CD14-positive monocyte (primary cell): ENCODE measurements around the gene UNK. TPM values are rescaled to one million over a fixed set of nuclear protein-coding genes. Genes with fewer than 3 reads are reported as not detected.

Source experiments
- DNase-seq, 3 donors: peaks; one replicate each; pipeline ENCODE4 v3.0.0-alpha.2; 2011 to 2022
- H2AFZ ChIP-seq: 2 replicates; pipeline ENCODE4 v1.6.0; 2012; ENCODE audit warnings: mild to moderate bottlenecking, low read depth, low read length, inconsistent platforms; ENCODE audit not compliant: insufficient read depth, poor library complexity, severe bottlenecking
- H3K27ac ChIP-seq, 2 donors: 1 replicate in 1 of 2; 2 replicates in 1 of 2; pipeline ENCODE4 v1.5.1; 2012 to 2013; ENCODE audit warnings: low read length in 2 of 2, control low read depth in 1 of 2, inconsistent platforms in 1 of 2, low read depth in 1 of 2, mild to moderate bottlenecking in 1 of 2
- H3K27me3 ChIP-seq, 2 donors: one replicate each; pipeline versions ENCODE4 v1.6.0 to v1.6.1; 2011 to 2013; ENCODE audit warnings: low read length in 2 of 2; ENCODE audit not compliant: control insufficient read depth in 2 of 2, insufficient read depth in 2 of 2
- H3K36me3 ChIP-seq, 2 donors: replicated peaks in 1 of 2; 1 replicate in 1 of 2; 2 replicates in 1 of 2; pipeline versions ENCODE4 v1.5.1 to v1.6.1; 2012 to 2013; ENCODE audit warnings: low read length in 2 of 2, control low read depth in 1 of 2, inconsistent platforms in 1 of 2, mild to moderate bottlenecking in 1 of 2; ENCODE audit not compliant: insufficient read depth in 2 of 2, control insufficient read depth in 1 of 2
- H3K4me1 ChIP-seq, 2 donors: 1 replicate in 1 of 2; 2 replicates in 1 of 2; pipeline versions ENCODE4 v1.5.1 to v1.6.1; 2012 to 2013; ENCODE audit warnings: low read length in 2 of 2, control low read depth in 1 of 2, inconsistent platforms in 1 of 2, mild to moderate bottlenecking in 1 of 2, moderate library complexity in 1 of 2; ENCODE audit not compliant: insufficient read depth in 2 of 2, control insufficient read depth in 1 of 2
- H3K4me2 ChIP-seq: replicated peaks from 2 replicates; pipeline ENCODE3; 2012; ENCODE audit warnings: low read length, moderate library complexity, mild to moderate bottlenecking; ENCODE audit not compliant: poor library complexity, severe bottlenecking; ENCODE audit errors: extremely low read depth
- H3K4me3 ChIP-seq, 3 experiments: fragments of 200-600 bp in 1 of 3; sonication (generic) in 1 of 3; replicated peaks in 1 of 3; 1 replicate in 2 of 3; 2 replicates in 1 of 3; pipeline ENCODE4 v1.5.1; 2011 to 2013; ENCODE audit warnings: low read length in 3 of 3, mild to moderate bottlenecking in 3 of 3, control low read depth in 2 of 3, low read depth in 2 of 3, inconsistent platforms in 1 of 3, moderate library complexity in 1 of 3
- H3K79me2 ChIP-seq: 2 replicates; pipeline ENCODE4 v1.6.0; 2012; ENCODE audit warnings: mild to moderate bottlenecking, control low read depth, inconsistent platforms, low read length, moderate library complexity; ENCODE audit not compliant: insufficient read depth
- H3K9ac ChIP-seq: 2 replicates; pipeline ENCODE4 v1.6.0; 2017; ENCODE audit warnings: low read length, mild to moderate bottlenecking; ENCODE audit not compliant: insufficient read depth, poor library complexity, severe bottlenecking
- H3K9me3 ChIP-seq, 2 donors: replicated peaks in 1 of 2; 1 replicate in 1 of 2; 2 replicates in 1 of 2; pipeline versions ENCODE4 v1.5.1 to v1.6.1; 2012 to 2013; ENCODE audit warnings: low read length in 2 of 2, control low read depth in 1 of 2; ENCODE audit not compliant: control insufficient read depth in 1 of 2, insufficient read depth in 1 of 2
- H4K20me1 ChIP-seq: 2 replicates; pipeline ENCODE4 v1.6.0; 2012; ENCODE audit warnings: mild to moderate bottlenecking, low read length, control low read depth, moderate library complexity; ENCODE audit not compliant: insufficient read depth
- H3K27ac Mint-ChIP-seq, 7 donors: one replicate each; pipeline ENCODE4 v1.8.0; 2020; ENCODE audit warnings: mild to moderate bottlenecking in 7 of 7, mixed read lengths in 7 of 7, moderate library complexity in 6 of 7, inconsistent platforms in 2 of 7
- H3K27me3 Mint-ChIP-seq, 3 donors: one replicate each; pipeline ENCODE4 v1.8.0; 2021 to 2022; ENCODE audit warnings: low read depth in 3 of 3, mild to moderate bottlenecking in 3 of 3, mixed read lengths in 3 of 3, moderate library complexity in 3 of 3, inconsistent platforms in 1 of 3
- H3K36me3 Mint-ChIP-seq, 2 donors: one replicate each; pipeline ENCODE4 v1.8.0; 2020; ENCODE audit warnings: mixed read lengths in 2 of 2, inconsistent platforms in 1 of 2, mild to moderate bottlenecking in 1 of 2
- H3K4me1 Mint-ChIP-seq: one replicate; pipeline ENCODE4 v1.8.0; 2020; ENCODE audit warnings: mild to moderate bottlenecking, mixed read lengths
- H3K4me3 Mint-ChIP-seq, 2 donors: one replicate each; pipeline ENCODE4 v1.8.0; 2020; ENCODE audit warnings: mild to moderate bottlenecking in 2 of 2, mixed read lengths in 2 of 2, moderate library complexity in 1 of 2
- H3K9me3 Mint-ChIP-seq, 7 donors: one replicate each; pipeline ENCODE4 v1.8.0; 2020 to 2022; ENCODE audit warnings: mixed read lengths in 7 of 7, mild to moderate bottlenecking in 6 of 7, moderate library complexity in 6 of 7, inconsistent platforms in 2 of 7
- CTCF ChIP-seq: fragments of 200-600 bp; IDR thresholded peaks from one replicate; pipeline ENCODE4 v1.8.0; 2022; ENCODE audit warnings: antibody characterized with exemption, mild to moderate bottlenecking
- WGBS: methylation state at CpG from one replicate; pipeline ENCODE4 v1.1.5; 2013; ENCODE audit warnings: missing lambda C conversion rate; ENCODE audit not compliant: insufficient coverage; 5-methylcytosine and 5-hydroxymethylcytosine counted together
- intact Hi-C, 2 donors: fragments of 100-400 bp; cut with micrococcal nuclease; formaldehyde crosslinking; loops; one replicate each; pipeline versions ENCODE4 v1.15.0 to v1.15.1; 2023
- polyA plus RNA-seq, 3 donors: library from polyadenylated mRNA; depleted of rRNA in 1 of 3; unstranded in 2 of 3; stranded (reverse) in 1 of 3; fragments of 300-500 nt in 2 of 3; fragments of >200 nt in 1 of 3; fragmentation: Illumina TruSeq in 2 of 3; gene quantifications; 1 replicate in 2 of 3; 2 replicates in 1 of 3; pipeline ENCODE4 v1.2.3, GENCODE V29; 2012 to 2021

The UNK gene
- polyA plus RNA-seq, 3 donors = 6.3 to 12.9 (median 7.8) TPM

GRCh38 chr17:75752802-75753513 lies 31.6 kb upstream of the UNK start:
- DNase-seq = no peak
- Mint-ChIP-seq H3K4me3 (peak overlapping the region; percentile 45 to 69), H3K36me3 (peaks cover 0 to 4% of the 10 kb centered on the region in 2 donors), H3K4me1 (peaks cover 32% of the 10 kb centered on the region), H3K9me3 (peaks cover 0 to 4% (median 0%) of the 10 kb centered on the region in 7 donors), H3K27me3 (peaks cover 7 to 18% (median 7%) of the 10 kb centered on the region in 3 donors), H3K27ac (no peak overlapping the region)
- H3K79me2 ChIP-seq = no peaks in the 10 kb centered on the region
- 71% methylated on average over 18 of the region's 19 CpGs for WGBS
- no peaks in the 10 kb centered on the region for H3K9me3 ChIP-seq
- H3K27me3 ChIP-seq = peaks cover 0 to 4% of the 10 kb centered on the region in 2 donors
- H3K4me2 ChIP-seq = peak overlapping the region; percentile 81
- H3K27ac ChIP-seq = no peak overlapping the region
- no peaks in the 10 kb centered on the region for H4K20me1 ChIP-seq
- peaks cover 26 to 38% of the 10 kb centered on the region in 2 donors for H3K4me1 ChIP-seq
- peak overlapping the region in 1 of 3 experiments; percentile 71 for H3K4me3 ChIP-seq
- intact Hi-C loops = no loop called here
- peak overlapping the region; percentile 89 for H2AFZ ChIP-seq
- no peak for TF ChIP-seq CTCF
- peaks cover 3 to 7% of the 10 kb centered on the region in 2 donors for H3K36me3 ChIP-seq
- H3K9ac ChIP-seq = peak overlapping the region; percentile 54

GRCh38 chr17:75753514-75754377 lies 30.9 kb upstream of the UNK start:
- Histone ChIP-seq H3K4me1 (peaks cover 26 to 38% of the 10 kb centered on the region in 2 donors), H4K20me1 (no peaks in the 10 kb centered on the region), H2AFZ (peak overlapping the region; percentile 89), H3K36me3 (peaks cover 3 to 15% of the 10 kb centered on the region in 2 donors), H3K4me2 (peak overlapping the region; percentile 81), H3K9me3 (no peaks in the 10 kb centered on the region), H3K27ac (no peak overlapping the region), H3K27me3 (peaks cover 0 to 4% of the 10 kb centered on the region in 2 donors), H3K4me3 (peak overlapping the region in 2 of 3 experiments; percentile 34 to 71), H3K79me2 (no peaks in the 10 kb centered on the region), H3K9ac (peak overlapping the region; percentile 54)
- Mint-ChIP-seq H3K4me3 (peak overlapping the region; percentile 45 to 69), H3K27me3 (peaks cover 7 to 18% (median 7%) of the 10 kb centered on the region in 3 donors), H3K9me3 (peaks cover 0 to 4% (median 0%) of the 10 kb centered on the region in 7 donors), H3K27ac (no peak overlapping the region), H3K36me3 (peaks cover 3 to 6% of the 10 kb centered on the region in 2 donors), H3K4me1 (peaks cover 32% of the 10 kb centered on the region)
- DNase-seq = peak in 2 of 3 donors; percentile 57 to 64
- 7% methylated on average over 76 of the region's 76 CpGs for WGBS
- intact Hi-C loops = no loop called here
- TF ChIP-seq CTCF = peak; percentile 80
